Brain pericyte (primary cell): ENCODE measurements around the gene HRAS.

ENCODE experiments used
- DNase-seq: peaks from one replicate; pipeline ENCODE4 v3.0.0-alpha.2; 2012; ENCODE audit warnings: low read depth, low spot score

HRAS gene

DNA sequence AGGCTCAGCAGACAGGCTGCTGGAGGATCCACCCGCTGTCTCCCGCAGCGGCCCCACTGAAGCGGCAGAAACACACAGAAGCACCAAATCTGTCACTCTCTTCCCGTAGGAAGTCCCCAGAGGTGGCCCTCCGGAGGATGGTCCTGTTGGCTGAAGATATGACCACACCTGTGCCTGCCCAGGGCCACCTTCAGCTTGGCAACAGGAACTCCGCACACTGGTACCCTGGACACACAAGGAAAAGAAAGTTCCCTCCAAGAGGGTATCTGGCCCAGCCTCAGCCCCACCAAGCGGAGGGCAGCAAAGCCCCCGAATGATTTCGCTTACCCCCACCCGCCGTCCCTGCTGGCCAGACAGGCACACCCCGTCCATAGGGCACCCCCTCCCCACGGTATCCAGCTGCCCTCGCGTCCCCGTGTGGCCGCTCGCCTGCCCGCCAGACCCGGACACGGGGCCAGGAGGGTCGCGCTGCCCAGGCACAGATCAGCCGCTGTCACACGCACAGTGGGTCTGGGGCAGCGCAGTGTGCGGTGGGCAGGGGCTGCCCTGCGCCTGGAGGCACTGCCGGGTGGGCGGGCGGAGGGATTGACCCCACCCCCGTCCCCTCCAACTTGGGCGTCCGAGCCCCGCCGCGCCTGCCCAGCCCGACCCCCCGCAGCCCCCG, 32.4 kb upstream of the HRAS start:
- DNase-seq: no peak

DNA sequence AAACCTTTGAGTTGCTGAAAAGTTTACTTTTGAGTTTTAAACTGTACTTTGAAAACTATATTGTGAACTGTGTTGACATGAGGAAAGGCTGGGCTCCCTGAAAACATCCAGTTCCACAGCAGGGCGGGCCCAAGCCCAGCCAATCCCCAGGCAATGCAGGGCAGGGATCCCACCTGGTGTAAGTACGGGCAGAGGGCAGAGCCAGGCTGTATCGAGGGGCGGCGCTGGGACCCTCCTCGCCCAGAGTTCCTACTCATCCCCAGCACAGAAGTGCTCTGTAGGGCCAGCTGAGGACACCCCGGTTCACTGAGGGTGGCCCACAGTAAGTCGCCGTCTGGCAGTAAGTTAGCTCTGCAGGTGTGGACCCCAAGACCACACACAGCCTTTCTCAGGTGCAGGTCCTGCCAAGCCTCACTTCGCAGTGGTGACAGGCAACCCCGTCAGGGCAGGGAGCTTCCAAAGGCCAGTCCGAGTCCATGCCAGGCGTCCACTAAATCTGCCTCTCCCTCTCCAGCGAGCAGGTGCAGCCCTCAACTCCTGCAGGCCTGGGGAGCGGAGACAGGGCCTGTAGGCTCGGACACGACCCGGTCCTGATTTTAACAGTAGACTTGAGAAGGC, 31.7 kb upstream of the HRAS start:
- no peak for DNase-seq

DNA sequence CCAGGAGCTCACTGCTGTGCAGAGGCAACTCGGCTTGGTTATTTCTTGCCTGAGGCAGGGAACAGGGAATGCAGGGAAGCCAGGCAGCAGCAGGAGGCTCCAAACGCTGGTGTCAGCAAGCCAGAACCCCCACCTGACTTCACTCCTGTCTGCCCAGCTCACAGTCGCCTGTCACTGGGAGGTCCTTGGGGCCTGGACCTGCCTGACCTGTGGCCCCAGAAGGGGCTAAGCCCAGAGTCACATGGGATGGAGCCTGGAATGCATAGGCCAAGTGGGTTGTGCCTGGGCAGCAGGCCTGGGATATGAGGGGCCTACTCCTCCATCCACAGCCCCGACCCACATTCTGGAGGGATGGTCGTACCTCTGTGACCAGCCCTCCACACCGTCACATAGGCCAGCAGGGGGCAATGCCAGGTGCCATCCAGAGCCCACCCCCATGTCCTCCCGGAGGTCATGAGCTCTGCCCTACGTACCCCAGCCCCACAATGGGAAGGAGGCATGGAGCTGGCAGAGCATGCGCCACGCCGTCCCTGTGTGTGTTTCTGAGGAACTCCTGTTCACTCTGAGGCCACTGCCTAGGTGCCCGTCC, 30.6 kb upstream of the HRAS start:
- no peak for DNase-seq

DNA sequence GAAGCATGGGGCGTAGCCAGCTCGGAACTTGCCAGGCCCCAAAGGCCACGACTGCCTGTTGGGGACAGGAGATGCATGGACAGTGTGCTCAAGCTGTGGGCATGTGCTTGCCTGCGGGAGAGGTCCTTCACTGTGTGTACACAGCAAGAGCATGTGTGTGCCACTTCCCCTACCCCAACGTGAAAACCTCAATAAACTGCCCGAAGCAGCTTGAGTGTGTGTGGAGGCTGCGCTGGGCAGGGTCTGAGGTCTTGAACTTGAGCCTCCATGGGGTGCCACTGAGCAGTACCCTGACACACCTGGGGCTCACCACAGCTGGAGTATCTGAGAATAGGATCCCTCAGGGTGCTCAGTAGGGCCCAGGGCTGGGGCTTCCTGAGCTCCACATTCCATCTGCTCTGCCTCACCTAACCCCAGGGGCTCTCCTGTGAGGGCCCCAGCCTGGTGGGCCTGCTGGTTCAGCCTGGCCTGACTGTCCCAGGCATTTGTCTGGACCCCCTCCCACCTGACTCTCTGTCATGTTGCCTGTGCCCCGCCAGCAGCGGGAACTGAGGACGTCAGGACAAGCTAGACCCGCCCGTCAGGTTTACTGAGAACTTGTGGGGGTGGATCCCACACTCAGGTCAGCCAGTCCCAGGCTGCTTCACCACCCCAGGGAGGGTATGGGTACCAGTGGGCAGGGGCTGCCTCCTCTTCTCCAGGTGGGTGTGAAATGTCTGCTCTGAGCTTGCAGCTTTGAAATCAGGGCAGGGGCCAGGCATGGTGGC, 28.6 kb upstream of the HRAS start:
- DNase-seq: no peak

DNA sequence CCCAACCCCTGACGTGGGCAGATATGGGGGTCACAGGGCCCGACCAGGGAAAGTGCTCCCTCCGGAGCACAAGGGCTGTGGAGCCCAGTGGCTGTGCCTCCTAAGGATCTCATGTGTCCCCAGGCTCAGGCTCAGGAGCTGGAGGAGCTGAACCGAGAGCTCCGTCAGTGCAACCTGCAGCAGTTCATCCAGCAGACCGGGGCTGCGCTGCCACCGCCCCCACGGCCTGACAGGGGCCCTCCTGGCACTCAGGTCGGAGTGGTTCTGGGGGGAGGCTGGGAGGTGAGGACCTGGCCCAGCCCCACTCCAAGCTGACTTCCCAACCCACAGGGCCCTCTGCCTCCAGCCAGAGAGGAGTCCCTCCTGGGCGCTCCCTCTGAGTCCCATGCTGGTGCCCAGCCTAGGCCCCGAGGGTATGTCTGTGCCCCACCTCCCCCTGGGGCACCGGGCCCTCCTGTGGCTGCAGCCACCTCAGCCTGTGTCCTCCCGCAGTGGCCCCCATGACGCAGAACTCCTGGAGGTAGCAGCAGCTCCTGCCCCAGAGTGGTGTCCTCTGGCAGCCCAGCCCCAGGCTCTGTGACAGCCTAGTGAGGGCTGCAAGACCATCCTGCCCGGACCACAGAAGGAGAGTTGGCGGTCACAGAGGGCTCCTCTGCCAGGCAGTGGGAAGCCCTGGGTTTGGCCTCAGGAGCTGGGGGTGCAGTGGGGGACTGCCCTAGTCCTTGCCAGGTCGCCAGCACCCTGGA, 27.9 kb upstream of the HRAS start:
- DNase-seq: no peak

DNA sequence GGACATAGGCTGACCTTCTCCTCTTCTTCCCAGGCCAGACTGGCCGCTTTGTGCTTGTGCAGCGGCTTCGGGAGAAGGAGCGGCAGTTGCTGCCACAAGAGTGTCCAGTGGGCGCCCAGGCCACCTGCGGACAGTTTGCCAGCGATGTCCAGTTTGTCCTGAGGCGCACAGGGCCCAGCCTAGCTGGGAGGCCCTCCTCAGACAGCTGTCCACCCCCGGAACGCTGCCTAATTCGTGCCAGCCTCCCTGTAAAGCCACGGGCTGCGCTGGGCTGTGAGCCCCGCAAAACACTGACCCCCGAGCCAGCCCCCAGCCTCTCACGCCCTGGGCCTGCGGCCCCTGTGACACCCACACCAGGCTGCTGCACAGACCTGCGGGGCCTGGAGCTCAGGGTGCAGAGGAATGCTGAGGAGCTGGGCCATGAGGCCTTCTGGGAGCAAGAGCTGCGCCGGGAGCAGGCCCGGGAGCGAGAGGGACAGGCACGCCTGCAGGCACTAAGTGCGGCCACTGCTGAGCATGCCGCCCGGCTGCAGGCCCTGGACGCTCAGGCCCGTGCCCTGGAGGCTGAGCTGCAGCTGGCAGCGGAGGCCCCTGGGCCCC, 26.8 kb upstream of the HRAS start:
- no peak for DNase-seq

DNA sequence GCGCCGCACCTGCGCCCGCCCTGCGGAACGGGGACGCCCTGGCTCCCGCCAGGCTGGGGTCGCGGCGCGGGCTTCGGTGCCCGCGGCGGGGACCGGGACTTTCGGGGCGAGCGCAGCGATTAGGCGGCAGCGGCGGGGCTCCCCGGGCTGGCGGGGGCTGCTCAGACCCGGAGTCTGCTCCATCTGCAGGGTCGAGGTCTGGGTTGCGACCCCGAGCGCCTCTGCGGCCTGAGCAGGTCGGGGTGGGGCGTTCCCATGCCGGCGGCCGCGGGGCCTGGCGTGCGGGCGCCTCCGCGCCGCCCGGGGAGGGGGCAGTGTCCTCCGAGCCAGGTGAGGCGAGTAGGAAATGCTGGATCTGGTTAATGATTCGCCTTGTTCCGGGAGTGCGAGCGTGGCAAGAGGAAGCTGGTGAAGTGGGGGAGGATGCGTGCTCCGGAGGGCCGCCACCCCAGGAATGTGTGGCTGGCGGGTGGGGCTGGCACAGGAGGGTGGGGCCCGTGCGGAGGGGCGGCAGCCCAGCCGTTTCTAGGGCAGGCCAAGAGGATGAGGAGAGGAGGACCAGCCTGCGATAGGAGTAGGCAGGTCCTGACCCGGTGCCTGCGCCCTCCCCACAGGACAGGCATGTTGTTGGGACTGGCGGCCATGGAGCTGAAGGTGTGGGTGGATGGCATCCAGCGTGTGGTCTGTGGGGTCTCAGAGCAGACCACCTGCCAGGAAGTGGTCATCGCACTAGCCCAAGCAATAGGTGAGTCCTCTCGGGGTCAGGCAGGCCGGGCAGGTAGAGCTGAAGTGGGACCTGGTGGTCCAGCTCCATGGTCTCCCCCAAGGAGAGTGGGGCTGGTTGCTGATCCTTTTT, 26.0 kb upstream of the HRAS start:
- no peak for DNase-seq

DNA sequence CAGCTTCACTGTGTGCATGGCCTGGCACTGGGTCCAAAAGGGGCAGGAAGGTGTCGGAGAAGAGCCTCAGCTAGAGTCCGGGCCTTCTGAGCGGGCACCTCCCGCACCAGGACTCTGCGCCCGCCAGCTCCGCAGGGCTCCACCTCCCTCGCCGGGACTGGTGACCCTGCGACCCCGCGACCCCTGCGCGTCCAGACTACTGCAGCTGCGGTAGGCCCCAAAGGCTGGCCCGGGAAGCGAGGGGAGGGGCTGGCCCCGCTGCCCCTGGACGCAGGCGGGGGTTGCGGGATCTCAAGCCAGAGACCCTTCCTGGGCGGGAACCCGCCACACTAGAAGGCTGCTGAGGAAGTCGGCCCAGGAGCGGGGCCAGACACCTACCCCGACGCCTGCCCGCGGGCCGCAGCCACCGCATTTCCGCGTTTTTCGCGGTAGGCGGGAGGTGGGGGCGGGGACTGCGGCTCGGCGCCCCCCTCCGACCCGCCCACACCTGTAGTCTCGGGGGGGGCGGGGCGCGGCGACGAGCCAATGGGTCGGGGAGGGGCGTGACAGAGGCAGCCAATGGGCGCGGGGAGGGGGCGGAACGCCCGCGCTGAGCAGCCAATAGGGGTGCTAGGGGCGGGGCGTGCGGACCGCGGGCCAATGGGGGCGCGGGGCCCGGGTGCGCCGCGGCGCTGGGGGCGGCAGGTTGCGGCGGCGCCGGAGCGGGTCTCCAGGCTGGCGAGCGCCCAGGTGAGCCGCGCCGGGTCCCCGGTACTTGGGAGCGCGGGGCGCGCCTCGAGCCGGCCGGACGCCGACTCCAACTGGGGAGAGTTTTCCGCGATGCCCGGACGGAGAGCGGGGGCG, 25.1 kb upstream of the HRAS start, which contains the start of the genes LMNTD2 and RASSF7:
LMNTD2 (minus strand) TSS at position 434 of the 843 bp plus-strand sequence; CDS start at position 412, 22 bp downstream.
RASSF7 (plus strand) TSS at position 666 of the 843 bp plus-strand sequence. CDS start 799 bp downstream, outside the sequence.
- DNase-seq: no peak

DNA sequence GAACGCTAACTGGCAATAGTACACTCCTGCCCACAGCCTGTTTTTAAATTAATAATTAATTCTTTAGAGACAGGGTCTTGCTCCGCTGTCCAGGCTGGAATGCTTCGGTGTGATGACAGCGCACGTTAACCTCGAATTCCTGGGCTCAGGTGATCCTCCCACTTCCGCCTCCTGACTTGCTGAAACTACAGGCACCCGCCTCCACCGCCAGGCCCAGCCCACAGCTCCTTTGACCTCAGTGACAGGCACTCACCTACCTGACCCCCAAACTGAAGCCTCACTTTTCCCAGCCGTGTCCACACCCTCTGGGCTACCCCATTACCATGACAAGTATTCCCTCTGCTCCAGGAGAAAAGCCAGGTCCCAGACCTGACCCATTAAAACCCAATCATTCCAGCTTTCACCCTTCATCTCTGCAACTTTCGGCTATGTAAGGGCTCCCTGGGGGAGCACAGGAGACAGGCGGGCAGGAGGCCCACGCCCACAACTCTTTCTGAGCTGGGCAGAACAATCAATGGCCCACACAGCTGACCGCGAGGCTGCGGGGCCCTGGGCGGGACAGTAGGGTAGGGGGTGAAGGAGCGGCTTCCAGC, 24.4 kb upstream of the HRAS start:
- DNase-seq: no peak

DNA sequence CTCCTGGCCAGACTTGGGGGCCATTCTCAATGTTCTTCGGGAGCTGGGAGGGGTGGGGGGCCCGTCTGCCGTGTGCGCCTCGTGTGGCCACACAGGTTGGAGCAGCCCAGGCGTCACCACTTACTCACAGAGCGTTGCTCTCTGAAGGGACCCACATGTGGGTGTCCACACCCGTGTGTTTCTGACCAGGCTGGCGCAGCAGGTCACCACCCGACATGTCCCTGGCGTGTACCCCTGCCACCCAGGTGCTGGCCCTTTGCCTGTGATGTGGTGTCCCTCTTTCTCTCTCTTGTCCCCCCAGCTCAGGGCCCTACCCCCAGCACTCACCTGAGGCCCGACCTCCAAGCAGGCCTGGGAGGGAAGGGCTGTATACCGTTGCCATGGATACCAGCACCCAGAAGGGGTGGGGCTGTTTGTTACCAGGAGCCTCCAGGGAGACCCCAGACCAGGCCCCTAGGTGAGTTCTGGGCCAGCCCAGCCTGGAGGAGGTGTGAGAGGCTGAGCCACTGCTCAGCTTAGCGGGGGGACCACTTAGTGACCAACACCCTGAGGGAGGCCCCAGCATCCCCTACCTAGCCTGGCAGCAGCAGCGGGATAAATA, 23.7 kb upstream of the HRAS start:
- no peak for DNase-seq

DNA sequence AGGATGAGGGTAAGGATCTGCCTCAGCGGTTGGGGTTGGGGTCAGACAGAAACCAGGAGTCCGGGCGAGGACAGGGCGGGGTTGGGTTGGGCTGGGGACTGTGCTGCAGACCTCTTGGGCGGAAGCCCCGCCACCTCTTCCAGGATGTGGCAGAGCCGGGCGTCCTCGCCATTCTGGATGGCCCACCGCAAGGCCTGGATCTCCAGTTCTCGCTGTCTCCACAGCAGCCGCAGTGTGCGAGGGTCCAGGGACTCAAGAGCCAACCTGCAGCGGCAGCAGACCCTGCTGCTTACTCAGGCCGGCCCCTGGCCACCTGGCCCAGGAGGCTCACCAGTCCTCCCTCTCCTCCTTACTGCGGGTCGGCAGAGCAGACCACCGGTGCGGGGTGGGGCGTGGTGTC, 23.1 kb upstream of the HRAS start:
- DNase-seq: no peak

DNA sequence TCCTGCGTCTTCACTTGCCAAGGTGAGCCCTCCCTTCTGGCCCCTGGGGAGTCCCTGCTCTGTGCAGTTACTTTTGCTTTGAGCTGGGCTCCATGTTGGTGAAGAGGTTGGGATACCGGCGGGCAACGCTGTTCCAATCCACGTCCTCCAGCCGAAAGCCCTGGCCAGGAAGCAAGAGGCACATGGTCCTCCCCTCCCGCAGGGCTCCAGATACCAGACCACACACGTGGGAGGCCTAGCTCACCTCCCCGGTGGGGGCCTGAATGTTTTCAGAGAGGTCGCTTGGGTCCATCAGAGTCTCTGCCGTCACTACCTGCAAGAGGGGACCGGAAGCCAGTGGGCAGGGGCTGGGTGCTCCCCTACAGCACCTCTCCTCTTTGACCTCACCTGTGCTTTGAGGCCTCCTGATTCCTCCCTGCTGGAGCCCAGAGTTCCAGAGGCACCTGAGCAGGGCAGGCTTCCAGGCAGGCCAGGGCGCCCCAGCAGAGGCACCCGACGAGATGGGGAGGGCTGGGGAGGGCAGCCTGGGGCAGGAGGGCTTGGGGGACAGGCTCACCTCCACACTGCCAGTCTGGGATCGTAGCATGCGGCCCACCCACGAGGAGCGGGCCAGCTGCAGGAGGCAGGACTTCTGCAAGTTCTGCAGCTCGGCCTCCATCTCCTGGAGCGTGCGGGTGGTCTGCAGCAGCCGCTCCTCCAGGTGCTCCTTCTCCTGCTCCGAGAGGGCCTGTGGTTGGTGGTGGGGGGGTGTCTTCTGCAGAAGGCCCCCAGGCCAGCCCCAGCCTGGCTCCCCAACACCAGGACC, 22.2 kb upstream of the HRAS start:
- DNase-seq: no peak

DNA sequence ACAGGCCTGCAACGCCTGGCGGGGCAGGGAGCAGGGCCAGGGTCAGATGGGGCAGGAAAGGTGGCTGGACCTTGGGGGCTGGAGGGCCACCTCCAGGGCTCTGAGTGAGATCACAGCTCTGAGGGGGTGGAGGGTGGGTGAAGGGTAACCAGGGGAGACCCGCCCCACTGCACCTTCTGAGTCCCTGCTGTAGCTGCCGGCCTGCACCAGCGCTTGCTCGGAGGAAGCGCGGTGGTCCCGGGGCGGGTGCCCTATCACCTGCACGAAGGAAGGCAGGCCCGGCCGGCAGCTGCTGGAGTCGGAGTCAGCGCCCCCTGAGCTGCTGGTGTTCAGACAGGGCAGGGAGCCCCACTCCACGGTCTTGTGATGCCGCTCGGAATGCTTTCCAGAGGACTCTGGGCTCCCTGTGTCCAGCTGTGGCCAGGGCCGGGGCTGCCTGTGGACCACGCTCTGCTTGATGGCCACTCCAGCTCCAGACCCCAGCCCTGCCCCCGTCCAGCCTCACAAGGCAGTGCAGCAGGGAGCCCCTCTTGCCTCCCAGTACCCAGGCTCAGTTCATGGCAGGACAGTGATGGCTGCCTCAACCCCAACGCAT, 21.4 kb upstream of the HRAS start:
- no peak for DNase-seq

DNA sequence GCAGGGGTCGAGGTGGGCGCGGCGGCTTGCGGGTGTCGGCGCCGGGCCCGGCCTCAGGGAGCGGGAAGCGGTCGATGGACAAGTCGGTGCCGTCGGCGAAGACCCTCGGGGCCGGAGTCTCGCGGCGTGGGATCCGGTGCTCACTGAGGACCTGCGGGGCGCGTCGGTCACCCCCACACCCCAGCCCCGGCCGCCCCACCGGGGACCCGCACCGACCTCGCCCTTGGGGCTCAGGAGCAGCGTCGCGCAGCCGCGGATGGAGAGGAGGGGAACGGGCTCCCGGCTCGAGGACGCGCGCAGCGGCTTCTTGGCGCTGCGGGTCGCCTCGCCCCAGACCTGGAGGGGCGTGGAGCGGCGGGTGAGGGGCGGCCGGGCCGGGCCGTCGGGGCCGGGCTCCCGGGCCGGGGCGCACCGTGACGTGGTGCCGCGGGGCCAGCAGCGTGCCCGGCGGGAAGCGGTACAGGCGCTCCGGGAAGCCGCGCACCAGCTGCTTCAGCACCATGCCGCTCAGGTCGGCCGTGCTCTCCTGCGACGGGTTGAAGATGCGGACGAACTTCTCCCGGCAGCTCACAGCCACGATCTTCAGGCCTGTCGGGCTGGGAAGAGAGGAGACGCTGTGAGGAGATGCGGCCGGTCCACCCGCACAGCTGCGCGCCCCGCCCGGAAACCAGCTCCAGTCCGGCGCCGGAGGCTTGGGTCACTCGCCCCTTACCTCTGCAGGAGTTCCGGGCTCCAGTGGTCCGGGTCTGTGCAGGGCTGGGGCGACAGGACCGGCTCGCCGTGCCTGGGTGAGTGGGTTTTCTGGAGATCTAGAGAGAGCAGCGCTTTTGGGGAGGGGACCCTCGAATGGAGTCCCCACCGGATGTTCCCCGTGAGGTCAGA, 20.6 kb upstream of the HRAS start:
- DNase-seq: no peak

DNA sequence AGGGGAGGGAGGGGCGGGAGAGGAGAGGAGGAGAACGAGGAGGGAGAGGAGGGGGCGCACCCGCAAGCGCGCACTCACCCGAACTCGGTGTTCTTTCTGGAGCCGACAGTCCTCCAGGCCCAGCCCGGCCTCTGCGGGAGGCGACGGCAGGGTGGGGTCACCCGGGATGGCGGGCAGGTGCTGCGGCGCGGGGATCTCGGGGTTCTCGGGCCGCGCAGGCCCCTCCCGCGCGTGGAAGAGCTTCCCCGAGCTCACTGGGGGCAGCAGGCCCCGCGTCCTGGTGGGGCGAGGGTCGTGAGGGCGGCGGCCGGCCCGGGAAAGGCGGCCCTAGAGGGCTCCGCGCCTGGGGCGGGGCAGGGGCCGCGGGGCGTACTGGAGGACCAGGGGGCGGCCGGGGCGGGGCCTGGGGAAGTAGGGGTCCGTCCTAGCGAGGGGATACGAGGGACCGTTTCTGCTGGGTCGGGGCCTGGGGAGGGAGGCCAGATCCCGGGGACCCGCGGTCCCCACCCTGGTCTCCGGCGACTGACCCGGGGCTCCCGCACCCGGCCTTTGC, 19.9 kb upstream of the HRAS start:
- DNase-seq: no peak
